Measurements from ENCODE around the gene FNDC11.

DNA sequence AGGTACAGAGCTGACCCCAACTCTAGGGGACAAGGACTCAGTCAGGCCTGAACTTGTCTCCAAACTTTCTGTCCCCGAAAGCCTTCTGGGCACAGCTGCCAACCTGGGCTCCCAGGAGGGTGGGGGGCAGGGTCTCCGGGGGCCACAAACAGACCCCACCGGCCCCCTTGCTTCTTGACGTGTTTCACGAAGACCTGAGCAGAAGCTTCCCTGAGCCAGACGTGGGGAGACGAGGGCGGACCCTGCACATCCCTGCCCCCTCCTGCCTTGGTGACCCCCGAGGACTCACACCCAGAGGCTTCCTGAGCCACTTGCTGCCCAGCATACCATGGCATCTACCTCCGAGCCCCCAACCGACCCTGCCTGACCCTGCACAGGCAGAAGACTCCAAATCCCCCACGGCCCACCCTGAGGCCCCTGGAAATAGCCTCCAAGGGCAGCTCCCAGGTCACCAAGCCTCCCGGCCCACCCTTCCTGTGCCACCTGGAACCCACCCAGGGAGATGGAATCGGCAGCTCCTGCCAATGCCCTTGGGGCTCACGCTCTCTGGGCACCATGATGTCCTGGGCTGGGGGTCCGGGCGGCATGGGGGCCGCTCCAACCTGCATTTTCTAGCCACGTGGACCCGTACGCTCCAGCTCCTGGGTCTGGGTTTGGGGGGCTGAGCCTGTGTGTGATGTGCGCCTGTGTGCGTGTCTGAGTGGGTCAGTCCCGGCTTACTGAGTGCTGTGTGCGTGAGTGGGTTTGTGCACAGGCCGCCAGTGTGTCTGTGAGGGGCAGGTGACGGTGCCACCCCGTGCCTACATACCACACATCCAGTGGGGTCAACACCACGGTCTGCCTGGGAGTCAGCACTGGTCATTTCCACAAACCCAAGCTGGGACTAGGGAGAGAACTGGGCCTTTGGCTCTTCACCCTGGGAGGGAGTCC lies 14.3 kb upstream of the FNDC11 start:
- TF ChIP-seq POLR2A (IDR thresholded peaks at IDR 0.05), result no peak
- no peak for TF ChIP-seq POLR2AphosphoS5 (IDR thresholded peaks at IDR 0.05)
- TF ChIP-seq, protein P1, sequence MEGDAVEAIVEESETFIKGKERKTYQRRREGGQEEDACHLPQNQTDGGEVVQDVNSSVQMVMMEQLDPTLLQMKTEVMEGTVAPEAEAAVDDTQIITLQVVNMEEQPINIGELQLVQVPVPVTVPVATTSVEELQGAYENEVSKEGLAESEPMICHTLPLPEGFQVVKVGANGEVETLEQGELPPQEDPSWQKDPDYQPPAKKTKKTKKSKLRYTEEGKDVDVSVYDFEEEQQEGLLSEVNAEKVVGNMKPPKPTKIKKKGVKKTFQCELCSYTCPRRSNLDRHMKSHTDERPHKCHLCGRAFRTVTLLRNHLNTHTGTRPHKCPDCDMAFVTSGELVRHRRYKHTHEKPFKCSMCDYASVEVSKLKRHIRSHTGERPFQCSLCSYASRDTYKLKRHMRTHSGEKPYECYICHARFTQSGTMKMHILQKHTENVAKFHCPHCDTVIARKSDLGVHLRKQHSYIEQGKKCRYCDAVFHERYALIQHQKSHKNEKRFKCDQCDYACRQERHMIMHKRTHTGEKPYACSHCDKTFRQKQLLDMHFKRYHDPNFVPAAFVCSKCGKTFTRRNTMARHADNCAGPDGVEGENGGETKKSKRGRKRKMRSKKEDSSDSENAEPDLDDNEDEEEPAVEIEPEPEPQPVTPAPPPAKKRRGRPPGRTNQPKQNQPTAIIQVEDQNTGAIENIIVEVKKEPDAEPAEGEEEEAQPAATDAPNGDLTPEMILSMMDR (IDR thresholded peaks at IDR 0.05), result no peak

Measured in prostate gland (tissue), 2 donors.